T-helper 2 cell treated with Interferon-gamma antibody and Interleukin-4, amounts not matched to agents 100 ng/mL and 5 ng/mL, for 36 hours (primary cell): ENCODE data around the gene PPP2R2C. TPM values are rescaled to one million over a fixed set of nuclear protein-coding genes. Genes with fewer than 3 reads are reported as not detected.

Source experiments
- intact Hi-C: fragments of 100-400 bp; cut with micrococcal nuclease; formaldehyde crosslinking; loops from one replicate; pipeline ENCODE4 v1.15.1; 2023
- total RNA-seq: library from RNA; stranded (reverse); gene quantifications from 2 replicates; pipeline ENCODE4 v1.2.3, GENCODE V29; 2022

The PPP2R2C gene
- total RNA-seq, 1 donor from 2014 or later = not detected

GRCh38 chr4:6316461-6317003 is 155.9 kb downstream of the PPP2R2C start:
- intact Hi-C loops = no loop called here

- intact Hi-C loops = no loop called here
Measured at GRCh38 chr4:6313216-6313615, 159.2 kb downstream of the PPP2R2C start.

- intact Hi-C loops = no loop called here
Measured at GRCh38 chr4:6309777-6310176, 162.6 kb downstream of the PPP2R2C start.

GRCh38 chr4:6308899-6309643 is 163.3 kb downstream of the PPP2R2C start:
- intact Hi-C loops = no loop called here

- intact Hi-C loops = no loop called here
Measured at GRCh38 chr4:6307891-6308290, 164.5 kb downstream of the PPP2R2C start.

GRCh38 chr4:6307230-6307629 is 165.2 kb downstream of the PPP2R2C start:
- intact Hi-C loops = no loop called here

- intact Hi-C loops = no loop called here
Measured at GRCh38 chr4:6306299-6306698, 166.1 kb downstream of the PPP2R2C start.

- intact Hi-C loops = no loop called here
Measured at GRCh38 chr4:6303943-6304342, 168.5 kb downstream of the PPP2R2C start.

GRCh38 chr4:6302869-6303268 is 169.5 kb downstream of the PPP2R2C start:
- intact Hi-C loops = no loop called here

- intact Hi-C loops = no loop called here
Measured at GRCh38 chr4:6301732-6302442, 170.5 kb downstream of the PPP2R2C start.

- intact Hi-C loops = no loop called here
Measured at GRCh38 chr4:6301051-6301731, 171.2 kb downstream of the PPP2R2C start.

GRCh38 chr4:6300359-6300758 is 172.1 kb downstream of the PPP2R2C start:
- intact Hi-C loops = no loop called here

- intact Hi-C loops = no loop called here
Measured at GRCh38 chr4:6299875-6300274, 172.5 kb downstream of the PPP2R2C start.

- intact Hi-C loops = no loop called here
Measured at GRCh38 chr4:6298852-6299251, 173.6 kb downstream of the PPP2R2C start.

GRCh38 chr4:6298035-6298434 is 174.4 kb downstream of the PPP2R2C start:
- intact Hi-C loops = no loop called here

- intact Hi-C loops = no loop called here
Measured at GRCh38 chr4:6297266-6297815, 175.1 kb downstream of the PPP2R2C start.

- intact Hi-C loops = no loop called here
Measured at GRCh38 chr4:6296026-6296425, 176.4 kb downstream of the PPP2R2C start.

GRCh38 chr4:6295495-6295894 is 176.9 kb downstream of the PPP2R2C start:
- intact Hi-C loops = no loop called here

- intact Hi-C loops = no loop called here
Measured at GRCh38 chr4:6294705-6295421, 177.6 kb downstream of the PPP2R2C start.

- intact Hi-C loops = no loop called here
Measured at GRCh38 chr4:6293661-6294060, 178.8 kb downstream of the PPP2R2C start.

GRCh38 chr4:6293097-6293445 is 179.3 kb downstream of the PPP2R2C start:
- intact Hi-C loops = no loop called here
